GM12892 (cell line): ENCODE data around the gene ATXN2L.

Experiments used
- POLR2A ChIP-seq: IDR thresholded peaks from 2 replicates; pipeline ENCODE4 v1.6.1; 2011; ENCODE audit warnings: low read depth, low read length, control low read depth
- POLR2AphosphoS5 ChIP-seq: IDR thresholded peaks from 2 replicates; pipeline ENCODE4 v1.6.1; 2011; ENCODE audit warnings: low read depth, low read length, control low read depth

DNA sequence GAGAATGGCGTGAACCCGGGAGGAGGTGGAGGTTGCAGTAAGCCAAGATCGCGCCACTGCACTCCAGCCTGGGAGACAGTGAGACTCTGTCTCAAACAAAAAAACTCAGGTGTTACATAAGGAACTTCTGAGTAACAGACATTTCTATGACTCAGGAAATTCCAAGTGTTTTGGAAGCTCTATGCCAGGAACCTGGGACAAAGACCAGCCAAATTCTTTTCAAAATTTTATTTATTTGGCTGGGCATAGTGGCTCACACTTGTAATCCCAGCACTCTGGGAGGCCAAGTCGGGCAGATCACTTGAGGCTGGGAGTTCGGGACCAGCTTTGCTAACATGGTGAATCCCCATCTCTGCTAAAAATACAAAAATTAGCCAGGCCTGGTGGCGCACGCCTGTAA, 35.6 kb downstream of the ATXN2L start:
- TF ChIP-seq POLR2A (no peak), POLR2AphosphoS5 (no peak)
